ENCODE measurements around the gene BAHCC1.

BAHCC1 gene

GRCh38 chr17:81398832-81399411 is 3.7 kb downstream of the BAHCC1 start:
- peak in 1 of 5 experiments; percentile 27 for DNase-seq

- no peak for DNase-seq
Measured at GRCh38 chr17:81399481-81400153, 4.4 kb downstream of the BAHCC1 start.

GRCh38 chr17:81400154-81400977 is 5.1 kb downstream of the BAHCC1 start:
- DNase-seq = peak in 1 of 5 experiments; percentile 35

- no peak for DNase-seq
Measured at GRCh38 chr17:81400996-81401722, 5.9 kb downstream of the BAHCC1 start.

- DNase-seq = no peak
Measured at GRCh38 chr17:81401723-81402529, 6.7 kb downstream of the BAHCC1 start.

GRCh38 chr17:81402530-81402941 is 7.3 kb downstream of the BAHCC1 start:
- DNase-seq = no peak

GRCh38 chr17:81402981-81403467 is 7.8 kb downstream of the BAHCC1 start:
- no peak for DNase-seq

- DNase-seq = no peak
Measured at GRCh38 chr17:81403671-81404534, 8.6 kb downstream of the BAHCC1 start.

- DNase-seq = no peak
Measured at GRCh38 chr17:81404558-81405165, 9.4 kb downstream of the BAHCC1 start.

- no peak for DNase-seq
Measured at GRCh38 chr17:81405411-81405872, 10.2 kb downstream of the BAHCC1 start.

GRCh38 chr17:81406117-81406953 is 11.1 kb downstream of the BAHCC1 start:
- no peak for DNase-seq

GRCh38 chr17:81408049-81408448 is 12.8 kb downstream of the BAHCC1 start:
- DNase-seq = no peak

- no peak for DNase-seq
Measured at GRCh38 chr17:81409190-81409935, 14.1 kb downstream of the BAHCC1 start.

- DNase-seq = no peak
Measured at GRCh38 chr17:81410852-81411251, 15.6 kb downstream of the BAHCC1 start.

- DNase-seq = no peak
Measured at GRCh38 chr17:81411305-81411704, 16.0 kb downstream of the BAHCC1 start.

- peak in 4 of 5 experiments; percentile 13 to 61 (median 47) for DNase-seq
Measured at GRCh38 chr17:81412490-81413093, 17.3 kb downstream of the BAHCC1 start.

GRCh38 chr17:81413497-81414135 is 18.4 kb downstream of the BAHCC1 start:
- no peak for DNase-seq

Measured in T-helper 2 cell (primary cell).